ENCODE measurements around the gene ITPR1. TPM values are rescaled to one million over a fixed set of nuclear protein-coding genes. Genes with fewer than 3 reads are reported as not detected.
A peak's percentile ranks its signal among the peaks of the same experiment; 100 is the strongest.

ITPR1 gene
- total RNA-seq, 4 donors from 2014 or later: 56.1 to 71.2 (median 61.9) TPM

- 54 to 61% methylated on average over 1 of the region's 1 CpG for whole genome bisulfite sequencing, 2 donors
Observed at GRCh38 chr3:4464576-4464975, 28.6 kb upstream of the ITPR1 start.

GRCh38 chr3:4466741-4467521 lies 26.2 kb upstream of the ITPR1 start, which contains the start of gene SUMF1:
TSS of gene SUMF1 (minus strand) at chr3:4467269. CDS start at chr3:4467245, 24 bp downstream.
- peak; percentile 68 to 78 for DNase-seq (ENCODE audit: low spot score in 2 of 2)
- no peaks in the 10 kb centered on the region for H3K36me3 ChIP-seq
- WGBS, 2 donors: 0 to 2% methylated on average over 21 to 37 of the region's 47 CpGs

More at GRCh38 chr3:4464576-4464975, 28.6 kb upstream of the ITPR1 start:
- H3K27ac ChIP-seq: no peak overlapping the region
- no peak for TF ChIP-seq POLR2A (IDR thresholded peaks at IDR 0.05)
- no peak for TF ChIP-seq CTCF (IDR thresholded peaks at IDR 0.05)
- no peak for TF ChIP-seq EP300 (IDR thresholded peaks at IDR 0.05)
- no peak for DNase-seq (ENCODE audit: low spot score in 2 of 2)
- no peak overlapping the region for H3K4me3 ChIP-seq
- peaks cover 0 to 22% (median 4%) of the 10 kb centered on the region in 4 donors for H3K4me1 ChIP-seq
- H3K36me3 ChIP-seq: no peaks in the 10 kb centered on the region
- no peaks in the 10 kb centered on the region for H3K9me3 ChIP-seq
- H3K27me3 ChIP-seq: no peaks in the 10 kb centered on the region

GRCh38 chr3:4467522-4467867 lies 25.7 kb upstream of the ITPR1 start:
- peaks cover 0 to 17% (median 4%) of the 10 kb centered on the region in 4 donors for H3K4me1 ChIP-seq
- H3K36me3 ChIP-seq: no peaks in the 10 kb centered on the region
- peak overlapping the region; percentile 61 to 90 (median 81) for H3K27ac ChIP-seq
- peak overlapping the region; percentile 63 to 99 (median 89) for H3K4me3 ChIP-seq
- H3K27me3 ChIP-seq: no peaks in the 10 kb centered on the region
- WGBS, 2 donors: 65 to 71% methylated on average over 13 of the region's 13 CpGs
- no peak for DNase-seq (ENCODE audit: low spot score in 2 of 2)
- H3K9me3 ChIP-seq: no peaks in the 10 kb centered on the region
- TF ChIP-seq CTCF (IDR thresholded peaks at IDR 0.05): no peak

More at GRCh38 chr3:4466741-4467521, 26.2 kb upstream of the ITPR1 start, which contains the start of gene SUMF1:
- Histone ChIP-seq H3K9me3 (no peaks in the 10 kb centered on the region), H3K27me3 (no peaks in the 10 kb centered on the region), H3K4me1 (peaks cover 0 to 19% (median 4%) of the 10 kb centered on the region in 4 donors), H3K4me3 (peak within 1 kb of the TSS; percentile 63 to 99 (median 89)), H3K27ac (peak within 1 kb of the TSS; percentile 61 to 90 (median 81))
- peak in 1 of 2 donors; percentile 93 for TF ChIP-seq EP300 (IDR thresholded peaks at IDR 0.05)
- peak in 1 of 2 donors; percentile 56 for TF ChIP-seq POLR2A (IDR thresholded peaks at IDR 0.05)
- TF ChIP-seq CTCF (IDR thresholded peaks at IDR 0.05): no peak

- DNase-seq (ENCODE audit: low spot score in 2 of 2): no peak
- WGBS, 2 donors: 42 to 43% methylated on average over 1 of the region's 1 CpG
Observed at GRCh38 chr3:4471907-4472306, 21.2 kb upstream of the ITPR1 start.

More at GRCh38 chr3:4471907-4472306, 21.2 kb upstream of the ITPR1 start:
- no peaks in the 10 kb centered on the region for H3K9me3 ChIP-seq
- TF ChIP-seq EP300 (IDR thresholded peaks at IDR 0.05): no peak
- no peak for TF ChIP-seq CTCF (IDR thresholded peaks at IDR 0.05)
- no peak for TF ChIP-seq POLR2A (IDR thresholded peaks at IDR 0.05)
- H3K4me1 ChIP-seq: peaks cover 0 to 11% (median 0%) of the 10 kb centered on the region in 4 donors
- no peaks in the 10 kb centered on the region for H3K27me3 ChIP-seq
- H3K27ac ChIP-seq: no peak overlapping the region
- H3K4me3 ChIP-seq: no peak overlapping the region
- H3K36me3 ChIP-seq: no peaks in the 10 kb centered on the region
